HepG2 (cell line): Measurements from ENCODE around the gene ALDH4A1. TPM values are rescaled to one million over a fixed set of nuclear protein-coding genes. Genes with fewer than 3 reads are reported as not detected.

Source experiments
- ERF ChIP-seq: IDR thresholded peaks from 2 replicates; pipeline ENCODE4 v1.6.1; 2018; ENCODE audit warnings: missing biosample characterization, missing genetic modification reagents
- FOXK2 ChIP-seq: fragments of 450-650 bp; IDR thresholded peaks from 2 replicates; pipeline ENCODE4 v1.6.1; 2016
- JARID2 ChIP-seq: sonication (generic); formaldehyde crosslinking; IDR thresholded peaks from 2 replicates; pipeline ENCODE4 v1.8.1; 2023; ENCODE audit warnings: missing genetic modification reagents, inconsistent platforms; ENCODE audit not compliant: insufficient replicate concordance
- KDM6A ChIP-seq: IDR thresholded peaks from 2 replicates; pipeline ENCODE4 v1.6.1; 2016; ENCODE audit warnings: low read depth
- KLF13 ChIP-seq: sonication (generic); formaldehyde crosslinking; IDR thresholded peaks from 2 replicates; pipeline ENCODE4 v1.4.0; 2020; ENCODE audit warnings: mild to moderate bottlenecking, missing genetic modification reagents
- MATR3 ChIP-seq: sonication (generic); formaldehyde crosslinking; IDR thresholded peaks from 2 replicates; pipeline ENCODE4 v1.4.0; 2020; ENCODE audit warnings: missing genetic modification reagents
- MAZ ChIP-seq, 2 experiments: sonication (generic) in 1 of 2; formaldehyde crosslinking in 1 of 2; IDR thresholded peaks; 2 replicates each; pipeline versions ENCODE4 v1.5.0 to v1.6.1; 2012 to 2020; ENCODE audit warnings: low read depth in 2 of 2, mild to moderate bottlenecking in 2 of 2, borderline replicate concordance in 1 of 2, improper control_type of control experiment in 1 of 2, low read length in 1 of 2, missing genetic modification reagents in 1 of 2, moderate library complexity in 1 of 2
- MEF2D ChIP-seq: sonication (generic); formaldehyde crosslinking; IDR thresholded peaks from 2 replicates; pipeline ENCODE4 v1.5.1; 2020; ENCODE audit warnings: mild to moderate bottlenecking, missing genetic modification reagents
- POLR2A ChIP-seq, 2 experiments: IDR thresholded peaks; 2 replicates each; pipeline ENCODE4 v1.6.1; 2011; ENCODE audit warnings: low read depth in 2 of 2, low read length in 2 of 2, mild to moderate bottlenecking in 1 of 2, moderate library complexity in 1 of 2; ENCODE audit not compliant: insufficient read depth in 1 of 2
- PTBP1 ChIP-seq: fragments of 200-400 bp; formaldehyde crosslinking; IDR thresholded peaks from 2 replicates; pipeline ENCODE4 v1.6.1; 2018; ENCODE audit warnings: low read length, low read depth; ENCODE audit not compliant: poor library complexity, severe bottlenecking
- RXRA ChIP-seq: sonication (generic); formaldehyde crosslinking; IDR thresholded peaks from 2 replicates; pipeline ENCODE4 v1.5.1; 2020; ENCODE audit warnings: missing genetic modification reagents
- SCMH1 ChIP-seq: sonication (generic); formaldehyde crosslinking; IDR thresholded peaks from 2 replicates; pipeline ENCODE4 v1.9.0; 2021; ENCODE audit warnings: missing genetic modification reagents, mild to moderate bottlenecking, borderline replicate concordance
- TBX3 ChIP-seq: fragments of 450-650 bp; IDR thresholded peaks from 2 replicates; pipeline ENCODE4 v1.6.1; 2017; ENCODE audit warnings: antibody characterized with exemption, mild to moderate bottlenecking, inconsistent platforms, borderline replicate concordance
- TFDP1 ChIP-seq: IDR thresholded peaks from 2 replicates; pipeline ENCODE4 v1.6.1; 2016; ENCODE audit warnings: missing compliant biosample characterization, missing genetic modification reagents, borderline replicate concordance
- TSC22D2 ChIP-seq: sonication (generic); formaldehyde crosslinking; IDR thresholded peaks from 2 replicates; pipeline ENCODE4 v1.5.1; 2020; ENCODE audit warnings: missing genetic modification reagents, mild to moderate bottlenecking, borderline replicate concordance
- ZBTB44 ChIP-seq: sonication (generic); formaldehyde crosslinking; IDR thresholded peaks from 2 replicates; pipeline ENCODE4 v1.4.0; 2020; ENCODE audit warnings: missing genetic modification reagents
- ZKSCAN1 ChIP-seq: fragments of 150-350 bp; IDR thresholded peaks from 2 replicates; pipeline ENCODE4 v1.6.1; 2014; ENCODE audit warnings: low read length
- ZNF160 ChIP-seq: sonication (generic); formaldehyde crosslinking; IDR thresholded peaks from 2 replicates; pipeline ENCODE4 v1.8.0; 2022; ENCODE audit warnings: mild to moderate bottlenecking, inconsistent platforms, missing genetic modification reagents
- ZNF460 ChIP-seq: sonication (generic); formaldehyde crosslinking; IDR thresholded peaks from 2 replicates; pipeline ENCODE4 v1.5.1; 2020; ENCODE audit warnings: missing genetic modification reagents, mild to moderate bottlenecking, borderline replicate concordance
- ZNF550 ChIP-seq: sonication (generic); formaldehyde crosslinking; IDR thresholded peaks from 2 replicates; pipeline ENCODE4 v1.4.0; 2020; ENCODE audit warnings: mild to moderate bottlenecking, missing genetic modification reagents, borderline replicate concordance
- ZNF557 ChIP-seq: sonication (generic); formaldehyde crosslinking; IDR thresholded peaks from 2 replicates; pipeline ENCODE4 v1.4.0; 2020; ENCODE audit warnings: missing genetic modification reagents
- ZNF674 ChIP-seq: sonication (generic); formaldehyde crosslinking; IDR thresholded peaks from 2 replicates; pipeline ENCODE4 v1.5.0; 2020; ENCODE audit warnings: low read depth, mild to moderate bottlenecking, missing genetic modification reagents
- ZNF678 ChIP-seq: sonication (generic); formaldehyde crosslinking; IDR thresholded peaks from 2 replicates; pipeline ENCODE4 v1.4.0; 2020; ENCODE audit warnings: mild to moderate bottlenecking, missing genetic modification reagents
- ZNF781 ChIP-seq: sonication (generic); formaldehyde crosslinking; IDR thresholded peaks from 2 replicates; pipeline ENCODE4 v1.5.1; 2020; ENCODE audit warnings: borderline replicate concordance, mild to moderate bottlenecking, missing genetic modification reagents; ENCODE audit errors: not compliant biosample characterization
- ZNF782 ChIP-seq: sonication (generic); formaldehyde crosslinking; IDR thresholded peaks from 2 replicates; pipeline ENCODE4 v1.4.0; 2020; ENCODE audit warnings: missing genetic modification reagents, mild to moderate bottlenecking, borderline replicate concordance
- ZSCAN31 ChIP-seq: sonication (generic); formaldehyde crosslinking; IDR thresholded peaks from 2 replicates; pipeline ENCODE4 v1.5.0; 2020; ENCODE audit warnings: low read depth, mild to moderate bottlenecking, missing genetic modification reagents
- polyA plus RNA-seq, 8 experiments: library from polyadenylated mRNA; depleted of rRNA in 3 of 8; stranded (reverse) in 7 of 8; unstranded in 1 of 8; fragments of >200 nt; fragmentation: Illumina TruSeq in 4 of 8; extraction: Trizol in 4 of 8; gene quantifications; 2 replicates each; pipeline versions ENCODE4 v1.2.1 to v1.2.3, GENCODE V29; 2011 to 2016; ENCODE audit warnings: low read depth in 4 of 8, missing spikeins in 1 of 8, mixed read lengths in 1 of 8; ENCODE audit not compliant: insufficient read depth in 1 of 8
- total RNA-seq, 5 experiments: library from RNA; depleted of rRNA; stranded (reverse); fragments of >200 nt; fragmentation: Illumina TruSeq; extraction: Trizol; gene quantifications; 2 replicates each; pipeline ENCODE4 v1.2.3, GENCODE V29; 2016; ENCODE audit warnings: low read depth in 1 of 5
- TF ChIP-seq, protein P1 (sequence below): IDR thresholded peaks from 2 replicates; pipeline ENCODE4 v1.6.1; 2016; ENCODE audit warnings: missing biosample characterization, missing genetic modification reagents, low read depth

ALDH4A1 gene
- total and polyA plus RNA-seq, 2 of the 13 experiments (the other 11 are each of a cell fraction or from before 2014, with no cell fraction given) = 76.4 to 240 TPM

DNA sequence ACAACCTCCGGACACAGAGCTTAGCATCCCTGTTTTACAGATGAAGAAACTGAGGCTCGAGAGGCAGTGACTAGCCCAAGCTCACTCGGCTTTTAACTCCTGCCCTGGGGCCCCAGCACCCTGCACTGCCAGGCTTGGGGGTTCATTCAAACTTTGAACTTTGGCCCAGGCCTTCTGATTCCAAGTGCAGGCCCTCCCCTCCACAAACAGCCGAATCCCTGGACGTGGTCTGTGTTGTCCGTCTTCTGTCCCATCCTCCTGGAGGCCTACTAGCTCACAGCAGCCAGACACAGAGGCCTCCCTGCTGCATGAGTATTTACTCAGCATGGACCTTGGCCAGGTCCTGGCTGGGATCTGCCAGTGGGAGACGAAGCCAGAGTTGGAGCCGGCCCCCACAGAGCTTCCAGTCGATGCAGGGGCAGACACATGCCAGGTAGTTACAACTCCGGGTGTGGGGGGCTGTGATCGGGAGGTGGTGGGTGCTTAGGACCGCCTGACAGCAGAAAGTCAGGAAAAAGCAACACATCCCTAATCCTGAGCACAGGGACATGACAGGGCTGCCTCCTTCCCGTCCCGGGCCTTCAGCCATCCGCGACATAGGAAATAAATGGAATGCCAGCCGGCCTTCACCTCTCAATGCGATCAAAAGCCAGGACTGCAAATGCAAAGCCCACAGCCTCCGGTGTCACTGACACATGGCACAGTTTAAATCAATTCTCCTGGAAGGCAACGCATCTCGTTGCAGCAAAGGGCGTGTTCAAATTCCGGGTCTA lies 46.7 kb upstream of the ALDH4A1 start (continued):
- TF ChIP-seq ZNF550 (CRISPR knock-in tag) (no peak), JARID2 (CRISPR knock-in tag) (no peak), ZNF460 (CRISPR knock-in tag) (peak; percentile 58; the same call in 1 of the 2 replicates), POLR2A (IDR thresholded peaks at IDR 0.05; ENCODE audit: insufficient read depth in 1 of 2, low read depth in 2 of 2, low read length in 2 of 2) (peak in 1 of 2 experiments; percentile 74; a peak in 2 of 4 replicates), TFDP1 (peak; percentile 83), ZNF781 (no peak), MATR3 (CRISPR knock-in tag) (no peak), MAZ (IDR thresholded peaks at IDR 0.05; ENCODE audit: borderline replicate concordance, low read depth, low read length) (0 out of 2 replicates have a peak, but pooled peaks have one; percentile 6), MAZ (CRISPR knock-in tag; IDR thresholded peaks at IDR 0.05; ENCODE audit: low read depth) (peak; percentile 56; the same call in 1 of the 2 replicates), TBX3 (no peak), TSC22D2 (no peak), ZNF160 (CRISPR knock-in tag) (peak; percentile 94), KLF13 (no peak; the same call in 1 of the 2 replicates), KDM6A (CRISPR knock-in tag) (peak; percentile 97), ZSCAN31 (CRISPR knock-in tag) (peak; percentile 84), ZKSCAN1 (peak; percentile 59; the same call in 1 of the 2 replicates), PTBP1 (no peak), ZBTB44 (no peak), ZNF674 (no peak), SCMH1 (no peak), RXRA (peak; percentile 63), FOXK2 (no peak), MEF2D (peak; percentile 79), ZNF678 (CRISPR knock-in tag) (0 out of 2 replicates have a peak, but pooled peaks have one; percentile 69), ZNF557 (CRISPR knock-in tag) (peak; percentile 84; the same call in 1 of the 2 replicates), ZNF782 (CRISPR knock-in tag) (peak; percentile 85; the same call in 1 of the 2 replicates), ERF (CRISPR knock-in tag) (peak; percentile 86)
- TF ChIP-seq, protein P1, sequence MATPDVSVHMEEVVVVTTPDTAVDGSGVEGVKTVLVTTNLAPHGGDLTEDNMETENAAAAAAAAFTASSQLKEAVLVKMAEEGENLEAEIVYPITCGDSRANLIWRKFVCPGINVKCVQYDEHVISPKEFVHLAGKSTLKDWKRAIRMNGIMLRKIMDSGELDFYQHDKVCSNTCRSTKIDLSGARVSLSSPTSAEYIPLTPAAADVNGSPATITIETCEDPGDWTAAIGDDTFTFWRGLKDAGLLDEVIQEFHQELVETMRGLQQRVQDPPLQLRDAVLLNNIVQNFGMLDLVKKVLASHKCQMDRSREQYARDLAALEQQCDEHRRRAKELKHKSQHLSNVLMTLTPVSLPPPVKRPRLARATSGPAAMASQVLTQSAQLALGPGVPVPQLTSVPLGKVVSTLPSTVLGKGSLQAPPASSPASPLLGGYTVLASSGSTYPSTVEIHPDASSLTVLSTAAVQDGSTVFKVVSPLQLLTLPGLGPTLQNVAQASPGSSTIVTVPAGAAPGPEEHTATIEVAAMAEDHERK (CRISPR knock-in tag) = no peak
